Astrocyte of the hippocampus (primary cell): ENCODE data around the gene QPRT.
"Not testable (repeated sequence)": the region's sequence is repeated elsewhere in the genome, so short reads cannot be mapped to it uniquely, and the experiment has no call there.

Source experiments
- DNase-seq: peaks from one replicate; pipeline ENCODE4 v3.0.0; 2011; ENCODE audit warnings: low read depth, low spot score

Gene QPRT

DNA sequence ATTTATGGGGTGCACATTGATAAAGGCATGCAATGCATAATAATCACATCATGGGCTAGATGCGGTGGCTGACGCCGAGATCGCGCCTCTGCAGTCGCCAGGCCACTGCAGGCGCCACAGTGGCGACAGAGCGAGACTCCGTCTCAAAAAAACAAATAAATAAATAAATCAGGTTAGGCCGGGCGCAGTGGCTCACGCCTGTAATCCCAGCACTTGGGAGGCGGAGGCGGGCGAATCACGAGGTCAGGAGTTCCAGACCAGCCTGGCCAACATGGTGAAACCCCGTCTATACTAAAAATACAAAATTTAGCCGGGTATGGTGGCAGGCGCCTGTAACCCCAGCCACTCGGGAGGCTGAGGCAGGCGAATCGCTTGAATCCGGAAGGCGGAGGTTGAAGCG lies 13.6 kb downstream of the QPRT start:
- DNase-seq = not testable (repeated sequence)

GRCh38 chr16:29694384-29695195 lies 15.6 kb downstream of the QPRT start:
- no peak for DNase-seq

GRCh38 chr16:29695675-29696074 lies 16.7 kb downstream of the QPRT start:
- DNase-seq = not testable (repeated sequence)

- no peak for DNase-seq
These were observed 17.9 kb downstream of the QPRT start for GRCh38 chr16:29696881-29697331.

- no peak for DNase-seq
These were observed 18.4 kb downstream of the QPRT start for GRCh38 chr16:29697391-29697790.

DNA sequence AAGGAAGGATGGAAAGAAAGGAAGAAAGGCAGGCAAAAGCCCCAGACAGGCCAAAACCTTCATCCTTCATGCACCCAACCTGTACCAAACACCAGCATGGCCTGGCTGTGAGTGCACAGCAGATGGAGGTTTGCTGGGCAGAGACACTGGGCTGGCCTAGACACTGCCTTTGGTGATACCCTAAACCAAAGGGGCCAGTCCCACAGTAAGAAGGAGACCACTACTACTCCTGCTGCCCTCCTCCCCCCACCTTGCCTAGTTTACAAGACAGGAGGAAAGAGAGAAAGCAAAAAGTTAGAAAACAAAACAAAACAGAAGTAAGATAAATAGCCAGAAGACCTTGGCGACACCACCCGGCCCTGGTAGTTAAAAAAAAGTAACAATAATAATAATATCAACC lies 19.1 kb downstream of the QPRT start:
- DNase-seq = no peak

- no peak for DNase-seq
These were observed 19.7 kb downstream of the QPRT start for GRCh38 chr16:29698484-29699323.

DNA sequence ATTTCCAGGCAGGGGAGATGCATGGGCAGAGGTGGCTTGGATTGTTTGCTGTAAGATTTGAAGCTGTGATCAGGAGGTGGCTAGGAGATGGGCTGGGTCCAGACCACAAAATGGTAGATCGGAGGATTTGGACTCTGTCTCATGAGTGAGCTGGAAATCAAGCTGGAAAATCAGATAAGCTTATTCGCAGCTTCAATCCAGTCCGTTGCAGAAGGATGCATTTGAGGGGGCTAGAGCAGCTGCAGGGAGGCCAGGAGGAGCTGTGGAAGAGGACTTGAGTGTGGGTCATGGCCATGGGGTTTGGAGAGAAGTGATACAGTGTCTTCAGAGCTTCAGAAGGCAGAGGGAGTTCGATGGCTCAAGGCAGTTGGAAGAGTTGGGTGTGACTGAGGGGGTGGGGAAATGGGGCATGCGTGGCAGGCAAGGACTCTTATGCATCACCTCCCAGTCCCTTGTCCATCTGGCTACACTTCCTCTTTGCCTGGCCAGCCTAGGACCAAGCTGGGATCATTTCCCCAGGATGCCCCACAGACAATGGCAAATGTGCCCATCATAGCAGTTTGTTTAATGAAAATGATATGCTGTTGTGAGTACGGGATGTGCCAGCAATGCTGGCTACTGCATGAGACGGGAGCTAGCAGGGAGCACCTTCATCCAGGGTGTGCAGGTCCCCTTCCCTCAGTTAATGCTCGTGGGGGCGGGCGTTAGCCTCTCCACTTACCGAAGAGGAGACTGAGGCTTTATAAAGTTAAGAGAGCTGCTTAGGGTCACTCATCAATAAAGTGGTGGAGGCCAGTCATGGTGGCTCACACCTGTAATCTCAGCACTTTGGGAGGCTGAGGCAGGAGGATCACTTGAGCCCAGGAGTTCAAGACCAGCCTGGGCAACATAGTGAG lies 20.6 kb downstream of the QPRT start:
- no peak for DNase-seq

DNA sequence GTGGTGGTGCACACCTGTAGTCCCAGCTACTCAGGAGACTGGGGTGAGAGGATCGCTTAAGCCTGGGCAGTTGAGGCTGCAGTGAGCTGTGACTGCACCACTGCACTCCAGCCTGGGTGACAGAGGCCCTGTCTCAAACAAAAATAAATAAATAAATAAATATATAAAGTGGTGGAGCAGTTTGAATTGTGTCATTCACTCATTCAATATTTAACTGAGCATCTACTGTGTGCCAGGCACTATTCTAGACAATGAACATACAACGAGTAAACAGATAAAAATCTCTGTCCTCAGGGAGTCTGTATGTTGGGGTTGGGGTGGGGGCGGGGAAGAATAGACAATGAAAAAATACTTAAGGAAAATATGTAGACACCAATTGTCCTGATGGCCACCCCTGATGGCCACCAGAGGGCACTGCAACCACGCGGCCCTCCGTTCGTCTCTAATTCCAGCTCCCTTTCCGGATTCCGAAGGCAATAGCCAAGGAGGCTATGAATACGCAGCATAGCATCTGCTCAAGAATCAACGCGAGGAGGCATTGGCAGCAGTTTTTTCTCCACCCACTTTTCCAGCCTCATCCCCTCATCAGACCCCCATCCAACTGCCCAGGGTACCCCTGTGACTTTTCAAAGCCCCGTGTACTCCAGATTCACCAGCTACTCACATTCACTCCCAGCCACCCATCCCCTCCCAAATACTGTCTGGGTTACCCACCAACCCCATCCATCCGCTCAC lies 21.4 kb downstream of the QPRT start:
- DNase-seq = peak; percentile 93

- DNase-seq = no peak
These were observed 22.2 kb downstream of the QPRT start for GRCh38 chr16:29701214-29701555.

DNA sequence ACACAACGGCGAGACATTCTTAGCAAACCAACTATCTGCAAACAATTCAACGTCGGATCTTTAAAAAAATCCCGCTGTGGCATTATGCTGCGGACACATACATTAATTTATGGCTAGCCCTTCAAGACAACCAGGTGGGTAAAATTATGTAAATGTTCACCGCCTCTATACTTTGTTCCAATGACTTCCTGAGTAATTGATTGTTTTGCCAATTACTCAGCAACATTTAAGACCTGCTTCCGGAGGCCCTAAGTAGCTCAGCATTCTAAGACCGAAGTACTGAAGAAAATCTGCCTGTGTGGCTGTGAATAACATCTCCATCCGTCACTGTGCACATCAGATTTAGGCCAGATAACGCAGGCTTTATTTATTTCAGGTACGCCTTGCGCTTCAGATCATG lies 23.3 kb downstream of the QPRT start:
- DNase-seq = no peak

DNA sequence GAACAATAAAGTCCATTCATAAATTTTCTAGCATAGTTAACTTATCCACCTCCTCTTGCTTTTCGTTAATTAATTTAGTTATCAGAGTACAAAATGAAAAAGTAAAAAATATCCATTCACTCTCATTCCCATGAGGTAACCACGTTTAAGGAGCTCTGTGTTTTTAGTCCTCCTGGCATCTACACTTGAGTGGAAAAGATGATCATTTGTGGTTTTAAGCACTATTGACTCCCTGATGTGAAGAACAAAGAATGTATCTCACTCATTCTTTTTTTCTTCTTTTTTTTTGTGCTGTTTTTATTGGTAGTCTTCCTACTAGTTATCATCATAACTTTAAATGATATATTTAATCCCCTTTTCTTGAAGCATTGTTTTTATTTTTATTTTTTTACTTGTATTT lies 26.1 kb downstream of the QPRT start:
- DNase-seq = no peak

DNA sequence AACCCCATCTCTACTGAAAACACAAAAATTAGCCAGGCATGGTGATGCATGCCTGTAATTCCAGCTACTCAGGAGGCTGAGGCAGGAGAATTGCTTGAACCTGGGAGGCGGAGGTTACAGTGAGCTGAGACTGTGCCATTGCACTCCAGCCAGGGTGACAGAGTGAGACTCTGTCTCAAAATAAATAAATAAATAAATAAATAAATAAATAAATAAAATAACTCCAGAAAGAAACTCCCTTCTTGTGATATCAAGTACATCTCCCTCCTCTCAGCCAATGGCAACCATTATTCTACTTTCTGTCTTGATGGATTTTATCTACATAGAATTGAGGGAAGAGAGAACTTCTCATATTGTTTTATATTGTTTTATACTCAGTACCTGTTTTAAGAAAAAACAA lies 28.2 kb downstream of the QPRT start:
- DNase-seq = not testable (repeated sequence)

DNA sequence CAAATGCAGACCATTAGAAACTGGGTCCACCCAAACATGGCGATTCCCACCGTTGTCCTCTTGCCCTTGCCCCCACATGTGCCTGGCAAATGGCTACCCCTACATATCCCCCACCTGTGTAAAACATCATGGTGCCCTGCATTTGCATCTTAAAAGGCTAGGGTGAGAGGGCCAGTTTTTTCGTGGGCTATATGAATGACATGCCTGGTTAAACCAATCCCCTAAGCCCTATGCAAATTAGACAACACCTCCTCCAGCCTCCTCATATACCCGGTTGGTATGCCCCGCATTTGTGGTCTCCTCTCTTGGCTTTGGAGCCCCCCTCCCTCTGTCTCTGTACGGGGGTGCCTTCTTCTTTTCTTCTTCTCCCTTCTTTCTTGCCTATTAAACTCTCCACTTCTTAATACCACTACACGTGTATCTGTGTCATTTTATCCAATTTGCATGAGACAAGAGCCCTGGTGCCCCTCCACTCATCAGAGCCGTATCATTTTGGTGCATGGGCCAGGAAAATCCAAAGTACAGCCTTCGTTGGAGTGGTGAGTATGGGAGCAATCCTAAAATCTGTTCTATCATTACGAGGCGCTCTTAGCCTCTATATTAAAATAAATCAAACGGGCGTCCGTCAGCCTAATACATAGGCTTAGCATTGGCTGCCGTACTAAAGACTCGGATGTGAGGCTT lies 30.1 kb downstream of the QPRT start:
- DNase-seq = no peak

- DNase-seq = peak; percentile 40
These were observed 30.7 kb downstream of the QPRT start for GRCh38 chr16:29709657-29710056.

- DNase-seq = peak; percentile 76
These were observed 31.5 kb downstream of the QPRT start for GRCh38 chr16:29710227-29711219.

DNA sequence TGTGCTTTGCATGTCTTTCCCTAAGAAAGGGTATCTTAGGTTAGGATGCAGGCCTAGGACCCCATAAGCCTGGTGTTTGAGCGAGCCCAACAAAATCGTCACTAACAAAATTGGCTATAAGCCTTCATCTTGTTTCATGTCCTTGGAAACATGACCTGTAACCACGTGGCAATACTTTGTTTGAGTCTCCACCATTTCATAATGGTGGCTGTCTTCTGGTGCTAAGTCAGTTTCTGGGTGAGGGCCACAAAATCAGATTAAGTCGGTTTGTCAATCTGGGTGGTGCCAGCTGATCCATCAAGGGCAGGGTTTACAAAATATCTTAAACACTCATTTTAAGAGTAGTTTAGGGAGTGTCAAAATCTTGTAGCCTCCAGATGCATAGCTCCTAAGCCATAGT lies 33.8 kb downstream of the QPRT start:
- DNase-seq = no peak

- DNase-seq = no peak
These were observed 35.4 kb downstream of the QPRT start for GRCh38 chr16:29714396-29714795.

DNA sequence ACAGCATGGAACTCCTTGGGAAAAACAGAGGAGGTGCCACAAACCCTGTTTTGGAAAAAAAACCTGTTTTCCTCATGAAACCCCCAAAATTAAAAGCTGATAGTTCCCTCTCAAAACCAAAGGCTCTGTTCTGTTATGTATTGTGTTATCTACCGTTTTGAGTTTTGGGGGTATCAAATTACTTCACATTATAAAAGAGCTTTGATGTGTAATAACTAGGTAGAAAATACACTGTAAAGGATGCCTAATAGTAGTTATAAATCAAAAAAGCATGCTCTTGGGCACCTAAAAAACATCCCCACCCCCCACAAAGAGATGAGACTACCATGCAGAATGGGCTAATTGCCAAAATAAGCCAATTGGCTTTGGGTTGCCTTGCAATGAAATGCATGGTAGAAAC lies 36.0 kb downstream of the QPRT start:
- no peak for DNase-seq
